H1 (cell line): ENCODE measurements around the gene SZT2. TPM values are rescaled to one million over a fixed set of nuclear protein-coding genes. Genes with fewer than 3 reads are reported as not detected.

Experiments
- CTCF ChIA-PET: fragments of 300-600 bp; sonication (Branson Sonifier 250); formaldehyde crosslinking; loops from one replicate; lab custom pipeline; 2021; ENCODE audit not compliant: partially characterized antibody; lab: Charles Lee
- POLR2A ChIA-PET: fragments of 300-600 bp; sonication (Branson Sonifier 250); formaldehyde crosslinking; loops from one replicate; lab custom pipeline; 2021; ENCODE audit warnings: inconsistent platforms; ENCODE audit not compliant: partially characterized antibody; lab: Charles Lee
- DNase-seq, 2 experiments: peaks; one replicate each; pipeline versions ENCODE4 v3.0.0 to v3.0.0-alpha.2; 2010 to 2022; ENCODE audit warnings: low spot score in 2 of 2, low read depth in 1 of 2, mixed read lengths in 1 of 2
- FAIRE-seq: peaks from 2 replicates; lab custom pipeline; 2011; peaks lifted over from hg19 to GRCh38; lab: Jason Lieb, UNC
- H2AFZ ChIP-seq: 2 replicates; pipeline ENCODE4 v1.8.1; 2012; ENCODE audit warnings: low read length, inconsistent platforms
- H2AK5ac ChIP-seq: 2 replicates; pipeline ENCODE4 v1.6.1; 2013; ENCODE audit warnings: low read depth, low read length
- H2BK120ac ChIP-seq: replicated peaks from 2 replicates; pipeline ENCODE3; 2013; ENCODE audit warnings: low read depth, low read length, inconsistent platforms
- H2BK12ac ChIP-seq: 2 replicates; pipeline ENCODE4 v1.6.1; 2013; ENCODE audit warnings: low read depth, low read length
- H2BK15ac ChIP-seq: 2 replicates; pipeline ENCODE4 v1.6.1; 2013; ENCODE audit warnings: low read length
- H2BK20ac ChIP-seq: 2 replicates; pipeline ENCODE4 v1.6.1; 2013; ENCODE audit warnings: low read length
- H2BK5ac ChIP-seq: 2 replicates; pipeline ENCODE4 v1.6.1; 2013; ENCODE audit warnings: low read depth, low read length
- H3K14ac ChIP-seq: 2 replicates; pipeline ENCODE4 v1.6.1; 2013; ENCODE audit warnings: inconsistent platforms; ENCODE audit not compliant: insufficient read length
- H3K18ac ChIP-seq: 2 replicates; pipeline ENCODE4 v1.6.1; 2013; ENCODE audit warnings: low read length; ENCODE audit errors: extremely low read depth
- H3K23ac ChIP-seq: 2 replicates; pipeline ENCODE4 v1.6.1; 2013; ENCODE audit warnings: inconsistent platforms; ENCODE audit not compliant: insufficient read length
- H3K23me2 ChIP-seq: 2 replicates; pipeline ENCODE4 v1.6.1; 2013; ENCODE audit warnings: low read depth, low read length
- H3K27ac ChIP-seq: 2 replicates; pipeline ENCODE4 v1.6.1; 2011; ENCODE audit warnings: low read depth, low read length, inconsistent platforms
- H3K27me3 ChIP-seq, 4 experiments: replicated peaks in 1 of 4; 1 replicate in 1 of 4; 2 replicates in 3 of 4; pipeline versions ENCODE4 v1.6.1 to v1.8.1; 2011 to 2013; ENCODE audit warnings: low read length in 3 of 4, mild to moderate bottlenecking in 3 of 4, inconsistent platforms in 2 of 4, mixed read lengths in 2 of 4, moderate library complexity in 1 of 4; ENCODE audit not compliant: control insufficient read depth in 3 of 4, insufficient read depth in 3 of 4; ENCODE audit errors: extremely low read depth in 1 of 4
- H3K36me3 ChIP-seq, 4 experiments: 2 replicates each; pipeline versions ENCODE4 v1.6.1 to v1.8.1; 2011 to 2013; ENCODE audit warnings: mild to moderate bottlenecking in 4 of 4, low read length in 3 of 4, moderate library complexity in 2 of 4, control low read depth in 1 of 4, inconsistent platforms in 1 of 4; ENCODE audit not compliant: insufficient read depth in 4 of 4, control insufficient read depth in 2 of 4
- H3K4ac ChIP-seq: replicated peaks from 2 replicates; pipeline ENCODE3; 2013; ENCODE audit warnings: low read length, low read depth, mixed read lengths, inconsistent platforms; ENCODE audit not compliant: insufficient read length
- H3K4me1 ChIP-seq, 4 experiments: replicated peaks in 1 of 4; 1 replicate in 1 of 4; 2 replicates in 3 of 4; pipeline versions ENCODE4 v1.6.1 to v1.8.1; 2011 to 2013; ENCODE audit warnings: low read length in 3 of 4, inconsistent platforms in 2 of 4, mixed read lengths in 1 of 4; ENCODE audit not compliant: insufficient read depth in 4 of 4, control insufficient read depth in 3 of 4
- H3K4me2 ChIP-seq, 2 experiments: 2 replicates each; pipeline versions ENCODE4 v1.6.1 to v1.8.1; 2011 to 2013; ENCODE audit warnings: low read depth in 2 of 2, low read length in 2 of 2, control low read depth in 1 of 2, inconsistent platforms in 1 of 2, mild to moderate bottlenecking in 1 of 2; ENCODE audit not compliant: insufficient read depth in 1 of 2
- H3K4me3 ChIP-seq, 4 experiments: fragments of 200-600, 300-600 bp in 1 of 4; sonication (generic), shearing (Covaris generic), sonication (Bioruptor Twin) in 1 of 4; 2 replicates each; pipeline versions ENCODE4 v1.5.1 to v1.8.1; 2011 to 2016; ENCODE audit warnings: low read length in 4 of 4, low read depth in 3 of 4, control low read depth in 2 of 4, inconsistent platforms in 2 of 4, mild to moderate bottlenecking in 2 of 4, mixed read lengths in 1 of 4, moderate library complexity in 1 of 4; ENCODE audit not compliant: insufficient read depth in 2 of 4; ENCODE audit errors: extremely low read depth in 1 of 4
- H3K56ac ChIP-seq: replicated peaks from 2 replicates; pipeline ENCODE3; 2013; ENCODE audit warnings: low read depth, mild to moderate bottlenecking, mixed read lengths, low read length, inconsistent platforms; ENCODE audit not compliant: insufficient read length
- H3K79me1 ChIP-seq: 2 replicates; pipeline ENCODE4 v1.6.1; 2013; ENCODE audit warnings: low read depth, low read length, control low read depth
- H3K79me2 ChIP-seq, 2 experiments: 2 replicates each; pipeline versions ENCODE4 v1.6.1 to v1.8.1; 2012 to 2013; ENCODE audit warnings: low read length in 2 of 2, mild to moderate bottlenecking in 2 of 2, inconsistent platforms in 1 of 2; ENCODE audit not compliant: insufficient read depth in 2 of 2, control insufficient read depth in 1 of 2
- H3K9ac ChIP-seq, 4 experiments: replicated peaks in 1 of 4; 1 replicate in 1 of 4; 2 replicates in 3 of 4; pipeline versions ENCODE4 v1.6.1 to v1.8.1; 2011 to 2013; ENCODE audit warnings: low read depth in 3 of 4, low read length in 3 of 4, control low read depth in 2 of 4, mild to moderate bottlenecking in 2 of 4, moderate library complexity in 2 of 4, inconsistent platforms in 1 of 4; ENCODE audit errors: extremely low read depth in 1 of 4
- H3K9me3 ChIP-seq, 2 experiments: 2 replicates each; pipeline versions ENCODE4 v1.6.1 to v1.8.1; 2012 to 2013; ENCODE audit warnings: mild to moderate bottlenecking in 2 of 2, moderate library complexity in 2 of 2, control low read depth in 1 of 2, inconsistent platforms in 1 of 2, low read depth in 1 of 2, low read length in 1 of 2, mixed read lengths in 1 of 2; ENCODE audit not compliant: insufficient read depth in 2 of 2
- H4K20me1 ChIP-seq, 2 experiments: replicated peaks in 1 of 2; 2 replicates each; pipeline versions ENCODE3 to v1.8.1; 2011 to 2013; ENCODE audit warnings: inconsistent platforms in 2 of 2, low read length in 2 of 2, mild to moderate bottlenecking in 1 of 2; ENCODE audit not compliant: insufficient read depth in 2 of 2, control insufficient read depth in 1 of 2
- H4K5ac ChIP-seq: 2 replicates; pipeline ENCODE4 v1.6.1; 2013; ENCODE audit warnings: low read length, low read depth, mixed read lengths, inconsistent platforms; ENCODE audit not compliant: insufficient read length
- H4K8ac ChIP-seq: 2 replicates; pipeline ENCODE4 v1.8.0; 2013; ENCODE audit warnings: mild to moderate bottlenecking, moderate library complexity, low read length, inconsistent platforms; ENCODE audit not compliant: insufficient read depth; ENCODE audit errors: extremely low read depth
- H4K91ac ChIP-seq: replicated peaks from 2 replicates; pipeline ENCODE3; 2013; ENCODE audit warnings: low read length, mixed read lengths, inconsistent platforms; ENCODE audit not compliant: insufficient read length
- ATF2 ChIP-seq: IDR thresholded peaks from 2 replicates; pipeline ENCODE4 v1.6.1; 2012; ENCODE audit warnings: low read length, inconsistent platforms
- CBX5 ChIP-seq: fragments of 300-800, 300-1000 bp; sonication (generic); IDR thresholded peaks from 2 replicates; pipeline ENCODE4 v1.7.1; 2016; ENCODE audit warnings: antibody characterized with exemption, low read length, low read depth
- CHD2 ChIP-seq: IDR thresholded peaks from 2 replicates; pipeline ENCODE4 v1.6.1; 2012; ENCODE audit warnings: low read length, improper control_type of control experiment
- E2F6 ChIP-seq: IDR thresholded peaks from 2 replicates; pipeline ENCODE4 v1.6.1; 2012; ENCODE audit warnings: inconsistent platforms
- POLR2A ChIP-seq, 2 experiments: IDR thresholded peaks; 1 replicate in 1 of 2; 2 replicates in 1 of 2; pipeline ENCODE4 v1.6.1; 2011; ENCODE audit warnings: low read depth in 2 of 2, low read length in 2 of 2, mild to moderate bottlenecking in 2 of 2; ENCODE audit errors: control extremely low read depth in 1 of 2
- SP1 ChIP-seq: IDR thresholded peaks from 2 replicates; pipeline ENCODE4 v1.6.1; 2011; ENCODE audit warnings: low read depth, low read length
- TAF1 ChIP-seq: IDR thresholded peaks from 2 replicates; pipeline ENCODE4 v1.6.1; 2011; ENCODE audit warnings: mild to moderate bottlenecking, low read depth, low read length
- TBP ChIP-seq: IDR thresholded peaks from 2 replicates; pipeline ENCODE4 v1.6.1; 2011; ENCODE audit warnings: low read depth, low read length, improper control_type of control experiment
- TCF12 ChIP-seq: IDR thresholded peaks from 2 replicates; pipeline ENCODE4 v1.6.1; 2011; ENCODE audit warnings: low read depth, mild to moderate bottlenecking, low read length
- WGBS, 2 experiments: shearing (Covaris generic) in 1 of 2; methylation state at CpG; one replicate each; pipeline versions ENCODE4 v1.1.6 to v1.1.7; 2013 to 2015; ENCODE audit warnings: low lambda C conversion rate in 2 of 2, mixed read lengths in 2 of 2, inconsistent platforms in 1 of 2, low coverage in 1 of 2, missing lambda C conversion rate in 1 of 2; ENCODE audit not compliant: insufficient replicate concordance in 2 of 2, insufficient coverage in 1 of 2, insufficient read length in 1 of 2; ENCODE audit errors: extremely low coverage in 1 of 2, missing lambda C conversion rate in 1 of 2; 5-methylcytosine and 5-hydroxymethylcytosine counted together
- polyA plus RNA-seq, 7 experiments: library from polyadenylated mRNA; depleted of rRNA in 3 of 7; stranded (reverse) in 5 of 7; unstranded in 2 of 7; fragments of >200 nt in 5 of 7; fragments of 200-250 nt in 2 of 7; gene quantifications; 1 replicate in 5 of 7; 2 replicates in 1 of 7; 4 replicates in 1 of 7; pipeline versions ENCODE4 v1.2.1 to v1.2.3, GENCODE V29; 2011 to 2013; ENCODE audit warnings: missing spikeins in 2 of 7, mixed read lengths in 2 of 7
- total RNA-seq: library from RNA; stranded (reverse); fragmentation: NEBNext Ultra II Directional; extraction: Animal tissue kit (Norgen Biotek cat#: 25700); gene quantifications from 2 replicates; pipeline ENCODE4 v1.2.1, GENCODE V29; 2021

The SZT2 gene
- total and polyA plus RNA-seq, 2 of the 8 experiments (the other 6 are each of a cell fraction or from before 2014, with no cell fraction given) = 4.7 to 12.9 TPM

- H4K8ac ChIP-seq = no peak overlapping the region
- FAIRE-seq = peak; percentile 99
- H3K4me2 ChIP-seq = peak overlapping the region; percentile 83 to 88
- TF ChIP-seq ATF2 (peak; percentile 40; the same call in 1 of the 2 replicates), POLR2A (IDR thresholded peaks at IDR 0.05; ENCODE audit: control extremely low read depth in 1 of 2, low read depth in 2 of 2, low read length in 2 of 2) (peak in 1 of 2 experiments; percentile 39; a peak in 1 of 3 replicates), TAF1 (peak; percentile 24; the same call in 1 of the 2 replicates), TCF12 (no peak), SP1 (peak; percentile 74), TBP (0 out of 2 replicates have a peak, but pooled peaks have one; percentile 12), CBX5 (no peak), CHD2 (peak; percentile 41; the same call in 1 of the 2 replicates), E2F6 (peak; percentile 33)
These were observed 64.7 kb downstream of the SZT2 start for GRCh38 chr1:43454270-43455011.

More at GRCh38 chr1:43454270-43455011, 64.7 kb downstream of the SZT2 start:
- Histone ChIP-seq H2BK12ac (no peak overlapping the region; the same call in 1 of the 2 replicates), H3K4me1 (peaks cover 3 to 8% (median 4%) of the 10 kb centered on the region in 4 experiments; a peak in 5 of 7 replicates), H2BK20ac (no peak overlapping the region), H3K18ac (peak overlapping the region; percentile 88), H2BK15ac (no peak overlapping the region), H4K91ac (peak overlapping the region; percentile 58), H2AK5ac (no peak overlapping the region; the same call in 1 of the 2 replicates), H3K27ac (no peak overlapping the region), H3K79me1 (no peaks in the 10 kb centered on the region), H3K23ac (no peak overlapping the region), H3K4me3 (peak overlapping the region; percentile 49 to 68 (median 65)), H2BK120ac (peak overlapping the region; percentile 60), H3K9ac (peak overlapping the region; percentile 43 to 82 (median 47)), H3K23me2 (peaks cover 10% of the 10 kb centered on the region; the same call in 1 of the 2 replicates), H2AFZ (peak overlapping the region; percentile 77), H3K79me2 (no peaks in the 10 kb centered on the region; a peak in 1 of 4 replicates), H3K56ac (no peak overlapping the region), H3K4ac (peak overlapping the region; percentile 48), H3K27me3 (no peaks in the 10 kb centered on the region; a peak in 1 of 7 replicates), H4K20me1 (peaks cover 0 to 5% of the 10 kb centered on the region in 2 experiments), H3K14ac (no peak overlapping the region), H2BK5ac (peak overlapping the region; percentile 57; the same call in 1 of the 2 replicates), H3K9me3 (no peaks in the 10 kb centered on the region), H4K5ac (peak overlapping the region; percentile 74), H3K36me3 (peaks cover 3 to 19% (median 8%) of the 10 kb centered on the region in 4 experiments; a peak in 5 of 8 replicates)
- WGBS, 2 experiments = 10% methylated on average over 19 of the region's 19 CpGs; no CpG with 5 or more reads in 1 of the 2 experiments
- ChIA-PET CTCF (interaction anchor here (0.8 to 2.6 kb wide), 10 partner anchors 9 to 227 kb away, joined by 3 to 10 read pairs (median 4); no protein-coding TSS in a partner anchor), POLR2A (interaction anchor here (0.7 to 3.0 kb wide), 26 partner anchors 9 to 252 kb away, joined by 3 to 22 read pairs (median 4); partner anchors contain the start of genes ELOVL1, KDM4A and PTPRF)
- peak; percentile 43 to 82 for DNase-seq
